GM19463 (cell line): ENCODE data around the gene MAGI2.
"Not testable (repeated sequence)": the region's sequence is repeated elsewhere in the genome, so short reads cannot be mapped to it uniquely, and the experiment has no call there.

Experiments
- ATAC-seq: cut with Tn5 transposase; IDR thresholded peaks from one replicate; pipeline ENCODE4 v1.9.1; 2021; ENCODE audit warnings: mild to moderate bottlenecking, moderate library complexity; ENCODE audit not compliant: unreplicated experiment

Gene MAGI2

GRCh38 chr7:78024591-78024990, 1428.9 kb downstream of the MAGI2 start:
- no peak for ATAC-seq

GRCh38 chr7:78023191-78023590, 1430.3 kb downstream of the MAGI2 start:
- no peak for ATAC-seq

GRCh38 chr7:78022165-78022564, 1431.3 kb downstream of the MAGI2 start:
- no peak for ATAC-seq

GRCh38 chr7:78020874-78021249, 1432.6 kb downstream of the MAGI2 start:
- no peak for ATAC-seq

- ATAC-seq = peak; percentile 33
Measured at GRCh38 chr7:78020136-78020873, 1433.2 kb downstream of the MAGI2 start.

- peak; percentile 81 for ATAC-seq
Measured at GRCh38 chr7:78019447-78020135, 1433.9 kb downstream of the MAGI2 start.

- no peak for ATAC-seq
Measured at GRCh38 chr7:78018641-78019446, 1434.6 kb downstream of the MAGI2 start.

- no peak for ATAC-seq
Measured at GRCh38 chr7:78017591-78018100, 1435.8 kb downstream of the MAGI2 start.

- no peak for ATAC-seq
Measured at GRCh38 chr7:78015574-78016260, 1437.8 kb downstream of the MAGI2 start.

- ATAC-seq = no peak
Measured at GRCh38 chr7:78014401-78014800, 1439.1 kb downstream of the MAGI2 start.

GRCh38 chr7:78013386-78013785, 1440.1 kb downstream of the MAGI2 start:
- no peak for ATAC-seq

GRCh38 chr7:78011642-78012041, 1441.8 kb downstream of the MAGI2 start:
- no peak for ATAC-seq

GRCh38 chr7:78007231-78007630, 1446.2 kb downstream of the MAGI2 start:
- ATAC-seq = no peak

GRCh38 chr7:78006063-78006755, 1447.3 kb downstream of the MAGI2 start:
- no peak for ATAC-seq

- no peak for ATAC-seq
Measured at GRCh38 chr7:78002715-78003114, 1450.8 kb downstream of the MAGI2 start.

GRCh38 chr7:78002021-78002420, 1451.4 kb downstream of the MAGI2 start:
- ATAC-seq = no peak

GRCh38 chr7:77999168-77999567, 1454.3 kb downstream of the MAGI2 start:
- not testable (repeated sequence) for ATAC-seq

- no peak for ATAC-seq
Measured at GRCh38 chr7:77995717-77996116, 1457.8 kb downstream of the MAGI2 start.

GRCh38 chr7:77993838-77994237, 1459.6 kb downstream of the MAGI2 start:
- no peak for ATAC-seq

GRCh38 chr7:77991656-77992055, 1461.8 kb downstream of the MAGI2 start:
- ATAC-seq = no peak
